K562 (cell line): ENCODE results near the gene FCGR3B. TPM values are rescaled to one million over a fixed set of nuclear protein-coding genes. Genes with fewer than 3 reads are reported as not detected.
"Not testable (repeated sequence)": the region's sequence is repeated elsewhere in the genome, so short reads cannot be mapped to it uniquely, and the experiment has no call there.

Source experiments
- ARNT ChIP-seq, 2 experiments: fragments of 450-650 bp; IDR thresholded peaks; 2 replicates each; pipeline ENCODE4 v1.6.1; 2016; ENCODE audit warnings: mild to moderate bottlenecking in 1 of 2
- CREM ChIP-seq: IDR thresholded peaks from 2 replicates; pipeline ENCODE4 v1.6.1; 2014; ENCODE audit warnings: antibody characterized with exemption, low read depth
- ETV1 ChIP-seq: fragments of 450-650 bp; conservative IDR thresholded peaks from 2 replicates; pipeline ENCODE4 v1.6.1; 2016; ENCODE audit warnings: missing genetic modification characterization, control low read depth, low read depth, missing compliant biosample characterization
- GABPA ChIP-seq: fragments of 200-800 bp; sonication (Bioruptor generic); conservative IDR thresholded peaks from 2 replicates; pipeline ENCODE4 v1.6.1; 2016; ENCODE audit warnings: low read depth, missing genetic modification characterization, missing compliant biosample characterization
- KDM5B ChIP-seq: fragments of 200-600 bp; sonication (generic); IDR thresholded peaks from 2 replicates; pipeline ENCODE4 v1.6.1; 2012; ENCODE audit warnings: low read depth, mild to moderate bottlenecking, moderate library complexity, low read length, control low read depth, inconsistent platforms; ENCODE audit not compliant: insufficient replicate concordance
- NBN ChIP-seq: fragments of 450-650 bp; IDR thresholded peaks from 2 replicates; pipeline ENCODE4 v1.6.1; 2016; ENCODE audit warnings: low read depth, mild to moderate bottlenecking
- PHF20 ChIP-seq: fragments of 450-650 bp; IDR thresholded peaks from 2 replicates; pipeline ENCODE4 v1.6.1; 2018; ENCODE audit not compliant: partially characterized antibody
- POLR2G ChIP-seq: fragments of 200-400 bp; formaldehyde crosslinking; IDR thresholded peaks from 2 replicates; pipeline ENCODE4 v1.6.1; 2017; ENCODE audit warnings: low read depth, mild to moderate bottlenecking, antibody characterized with exemption, low read length, moderate library complexity
- POLR3A ChIP-seq: IDR thresholded peaks from 2 replicates; pipeline ENCODE4 v1.6.1; 2011; ENCODE audit warnings: borderline replicate concordance, mild to moderate bottlenecking, moderate library complexity; ENCODE audit not compliant: insufficient read length, insufficient read depth; ENCODE audit errors: extremely low read depth
- SMARCA5 ChIP-seq: fragments of 450-650 bp; IDR thresholded peaks from 2 replicates; pipeline ENCODE4 v1.6.1; 2016
- TBP ChIP-seq: optimal IDR thresholded peaks from 2 replicates; pipeline ENCODE3; 2011; ENCODE audit warnings: low read depth, low read length, improper control_type of control experiment
- TOE1 ChIP-seq, 2 experiments: fragments of 450-650 bp in 1 of 2; sonication (generic) in 1 of 2; formaldehyde crosslinking in 1 of 2; IDR thresholded peaks; 2 replicates each; pipeline versions ENCODE4 v1.7.1 to v1.8.0; 2016 to 2022; ENCODE audit warnings: borderline replicate concordance in 2 of 2, mild to moderate bottlenecking in 2 of 2, antibody characterized with exemption in 1 of 2, inconsistent platforms in 1 of 2, low read depth in 1 of 2, missing genetic modification reagents in 1 of 2, moderate library complexity in 1 of 2
- ZBTB7A ChIP-seq: IDR thresholded peaks from 2 replicates; pipeline ENCODE4 v1.6.1; 2011; ENCODE audit warnings: low read depth, mild to moderate bottlenecking, low read length, moderate library complexity, borderline replicate concordance; ENCODE audit not compliant: control insufficient read depth
- ZNF23 ChIP-seq: fragments of 250-450 bp; sonication (Bioruptor Pico); IDR thresholded peaks from 2 replicates; pipeline ENCODE4 v1.4.0; 2020; ENCODE audit warnings: mild to moderate bottlenecking
- polyA plus RNA-seq, 8 experiments: library from polyadenylated mRNA; depleted of rRNA in 4 of 8; stranded (reverse) in 5 of 8; unstranded in 3 of 8; fragments of >200 nt; fragmentation: Nextera tagmentation in 2 of 8; fragmentation: Illumina TruSeq in 1 of 8; extraction: Ambion mirVana in 2 of 8; extraction: Trizol in 1 of 8; gene quantifications; 2 replicates each; pipeline versions ENCODE4 v1.2.1 to v1.2.3, GENCODE V29; 2011 to 2014; ENCODE audit warnings: inconsistent platforms in 1 of 8, missing spikeins in 1 of 8
- total RNA-seq, 7 experiments: library from RNA; depleted of rRNA in 6 of 7; stranded (reverse); fragments of >200 nt in 6 of 7; fragmentation: Illumina TruSeq in 2 of 7; extraction: Trizol in 2 of 7; gene quantifications; 2 replicates each; pipeline versions ENCODE4 v1.2.1 to v1.2.3, GENCODE V29; 2011 to 2021; ENCODE audit warnings: low replicate concordance in 1 of 7
- TF ChIP-seq, protein P1 (sequence below): sonication (generic); formaldehyde crosslinking; IDR thresholded peaks from 2 replicates; pipeline ENCODE4 v1.8.0; 2022; ENCODE audit warnings: missing genetic modification reagents, mild to moderate bottlenecking, moderate library complexity, borderline replicate concordance
- TF ChIP-seq, protein P2 (sequence below): sonication (generic); formaldehyde crosslinking; IDR thresholded peaks from 2 replicates; pipeline ENCODE4 v1.8.0; 2022; ENCODE audit warnings: mild to moderate bottlenecking, missing genetic modification reagents
- TF ChIP-seq, protein P3 (sequence below): sonication (generic); formaldehyde crosslinking; IDR thresholded peaks from 2 replicates; pipeline ENCODE4 v1.8.1; 2023; ENCODE audit warnings: missing genetic modification reagents, mild to moderate bottlenecking, borderline replicate concordance
- TF ChIP-seq, protein P4 (sequence below): fragments of 450-650 bp; formaldehyde crosslinking; IDR thresholded peaks from 2 replicates; pipeline ENCODE4 v1.4.0; 2020; ENCODE audit warnings: mild to moderate bottlenecking, moderate library complexity

FCGR3B gene
- total and polyA plus RNA-seq, 9 of the 15 experiments (the other 6 are each of a cell fraction or from before 2014, with no cell fraction given), result 0.18 to 1.1 (median 0.40) TPM

DNA sequence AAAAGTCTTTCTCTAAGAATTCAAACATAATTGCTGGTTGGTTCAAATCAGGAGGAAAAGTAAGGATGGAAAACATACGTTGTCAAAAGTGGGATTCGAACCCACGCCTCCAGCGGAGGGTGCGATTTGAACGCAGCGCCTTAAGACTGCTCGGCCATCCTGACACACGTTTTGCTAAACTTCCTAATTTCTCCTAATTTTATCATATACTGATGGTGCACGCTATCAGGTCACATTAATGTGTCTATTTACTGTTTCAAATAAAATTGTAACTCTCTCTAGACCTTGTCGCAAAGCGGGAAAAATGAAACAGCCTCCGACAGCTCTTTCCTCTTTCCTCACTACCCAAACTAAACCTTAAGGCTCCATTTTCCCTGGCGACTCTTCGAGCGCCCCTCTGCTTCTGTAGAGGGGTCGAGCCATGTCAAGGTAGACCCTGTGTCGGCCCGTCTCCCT is 19.1 kb downstream of the FCGR3B start (continued):
- TF ChIP-seq ETV1 (tag) (peak; percentile 56), NBN (0 out of 2 replicates have a peak, but pooled peaks have one; percentile 47), ZNF23 (CRISPR knock-in tag) (peak; percentile 8; the same call in 1 of the 2 replicates), ZBTB7A (peak; percentile 46; the same call in 1 of the 2 replicates), POLR2G (peak; percentile 21; the same call in 1 of the 2 replicates), GABPA (peak; percentile 58; the same call in 1 of the 2 replicates), SMARCA5 (peak; percentile 91), TBP (peak; percentile 79), ARNT (IDR thresholded peaks at IDR 0.05) (peak in 1 of 2 experiments; percentile 45; a peak in 1 of 4 replicates), TOE1 (IDR thresholded peaks at IDR 0.05; ENCODE audit: borderline replicate concordance) (peak; percentile 42; the same call in 1 of the 2 replicates), CREM (0 out of 2 replicates have a peak, but pooled peaks have one; percentile 9), POLR3A (peak; percentile 72), PHF20 (peak; percentile 40), KDM5B (peak; percentile 53)
- TF ChIP-seq, protein P1, sequence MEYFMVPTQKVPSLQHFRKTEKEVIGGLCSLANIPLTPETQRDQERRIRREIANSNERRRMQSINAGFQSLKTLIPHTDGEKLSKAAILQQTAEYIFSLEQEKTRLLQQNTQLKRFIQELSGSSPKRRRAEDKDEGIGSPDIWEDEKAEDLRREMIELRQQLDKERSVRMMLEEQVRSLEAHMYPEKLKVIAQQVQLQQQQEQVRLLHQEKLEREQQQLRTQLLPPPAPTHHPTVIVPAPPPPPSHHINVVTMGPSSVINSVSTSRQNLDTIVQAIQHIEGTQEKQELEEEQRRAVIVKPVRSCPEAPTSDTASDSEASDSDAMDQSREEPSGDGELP (CRISPR knock-in tag), result 0 out of 2 replicates have a peak, but pooled peaks have one; percentile 72
- not testable (repeated sequence) for TF ChIP-seq TOE1 (CRISPR knock-in tag; IDR thresholded peaks at IDR 0.05; ENCODE audit: borderline replicate concordance, low read depth)
- TF ChIP-seq, protein P2, sequence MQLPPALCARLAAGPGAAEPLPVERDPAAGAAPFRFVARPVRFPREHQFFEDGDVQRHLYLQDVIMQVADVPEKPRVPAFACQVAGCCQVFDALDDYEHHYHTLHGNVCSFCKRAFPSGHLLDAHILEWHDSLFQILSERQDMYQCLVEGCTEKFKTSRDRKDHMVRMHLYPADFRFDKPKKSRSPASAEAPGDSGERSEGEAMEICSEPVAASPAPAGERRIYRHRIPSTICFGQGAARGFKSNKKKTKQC (CRISPR knock-in tag), result 0 out of 2 replicates have a peak, but pooled peaks have one; percentile 10
- TF ChIP-seq, protein P3, sequence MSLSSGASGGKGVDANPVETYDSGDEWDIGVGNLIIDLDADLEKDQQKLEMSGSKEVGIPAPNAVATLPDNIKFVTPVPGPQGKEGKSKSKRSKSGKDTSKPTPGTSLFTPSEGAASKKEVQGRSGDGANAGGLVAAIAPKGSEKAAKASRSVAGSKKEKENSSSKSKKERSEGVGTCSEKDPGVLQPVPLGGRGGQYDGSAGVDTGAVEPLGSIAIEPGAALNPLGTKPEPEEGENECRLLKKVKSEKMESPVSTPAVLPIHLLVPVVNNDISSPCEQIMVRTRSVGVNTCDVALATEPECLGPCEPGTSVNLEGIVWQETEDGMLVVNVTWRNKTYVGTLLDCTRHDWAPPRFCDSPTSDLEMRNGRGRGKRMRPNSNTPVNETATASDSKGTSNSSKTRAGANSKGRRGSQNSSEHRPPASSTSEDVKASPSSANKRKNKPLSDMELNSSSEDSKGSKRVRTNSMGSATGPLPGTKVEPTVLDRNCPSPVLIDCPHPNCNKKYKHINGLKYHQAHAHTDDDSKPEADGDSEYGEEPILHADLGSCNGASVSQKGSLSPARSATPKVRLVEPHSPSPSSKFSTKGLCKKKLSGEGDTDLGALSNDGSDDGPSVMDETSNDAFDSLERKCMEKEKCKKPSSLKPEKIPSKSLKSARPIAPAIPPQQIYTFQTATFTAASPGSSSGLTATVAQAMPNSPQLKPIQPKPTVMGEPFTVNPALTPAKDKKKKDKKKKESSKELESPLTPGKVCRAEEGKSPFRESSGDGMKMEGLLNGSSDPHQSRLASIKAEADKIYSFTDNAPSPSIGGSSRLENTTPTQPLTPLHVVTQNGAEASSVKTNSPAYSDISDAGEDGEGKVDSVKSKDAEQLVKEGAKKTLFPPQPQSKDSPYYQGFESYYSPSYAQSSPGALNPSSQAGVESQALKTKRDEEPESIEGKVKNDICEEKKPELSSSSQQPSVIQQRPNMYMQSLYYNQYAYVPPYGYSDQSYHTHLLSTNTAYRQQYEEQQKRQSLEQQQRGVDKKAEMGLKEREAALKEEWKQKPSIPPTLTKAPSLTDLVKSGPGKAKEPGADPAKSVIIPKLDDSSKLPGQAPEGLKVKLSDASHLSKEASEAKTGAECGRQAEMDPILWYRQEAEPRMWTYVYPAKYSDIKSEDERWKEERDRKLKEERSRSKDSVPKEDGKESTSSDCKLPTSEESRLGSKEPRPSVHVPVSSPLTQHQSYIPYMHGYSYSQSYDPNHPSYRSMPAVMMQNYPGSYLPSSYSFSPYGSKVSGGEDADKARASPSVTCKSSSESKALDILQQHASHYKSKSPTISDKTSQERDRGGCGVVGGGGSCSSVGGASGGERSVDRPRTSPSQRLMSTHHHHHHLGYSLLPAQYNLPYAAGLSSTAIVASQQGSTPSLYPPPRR (CRISPR knock-in tag), result 0 out of 2 replicates have a peak, but pooled peaks have one; percentile 30
- TF ChIP-seq, protein P4, sequence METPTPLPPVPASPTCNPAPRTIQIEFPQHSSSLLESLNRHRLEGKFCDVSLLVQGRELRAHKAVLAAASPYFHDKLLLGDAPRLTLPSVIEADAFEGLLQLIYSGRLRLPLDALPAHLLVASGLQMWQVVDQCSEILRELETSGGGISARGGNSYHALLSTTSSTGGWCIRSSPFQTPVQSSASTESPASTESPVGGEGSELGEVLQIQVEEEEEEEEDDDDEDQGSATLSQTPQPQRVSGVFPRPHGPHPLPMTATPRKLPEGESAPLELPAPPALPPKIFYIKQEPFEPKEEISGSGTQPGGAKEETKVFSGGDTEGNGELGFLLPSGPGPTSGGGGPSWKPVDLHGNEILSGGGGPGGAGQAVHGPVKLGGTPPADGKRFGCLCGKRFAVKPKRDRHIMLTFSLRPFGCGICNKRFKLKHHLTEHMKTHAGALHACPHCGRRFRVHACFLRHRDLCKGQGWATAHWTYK (CRISPR knock-in tag), result peak; percentile 36; the same call in 1 of the 2 replicates
